Endothelial cell of umbilical vein (primary cell): ENCODE measurements around the gene UQCC2. TPM values are rescaled to one million over a fixed set of nuclear protein-coding genes. Genes with fewer than 3 reads are reported as not detected.

Experiments
- BruUV-seq: library from RNA; stranded (reverse); fragments of 400-500 nt; replicated peaks from 2 replicates; lab custom pipeline; 2021; lab: Mats Ljungman, UMichigan
- CTCF ChIA-PET: fragments of 300-600, 350-600 bp; sonication (Branson Sonifier 250); formaldehyde crosslinking; loops from one replicate; lab custom pipeline; 2021; ENCODE audit warnings: antibody characterized with exemption, inconsistent platforms; lab: Charles Lee
- POLR2A ChIA-PET: fragments of 300-600, 350-600 bp; sonication (Branson Sonifier 250); formaldehyde crosslinking; loops from one replicate; lab custom pipeline; 2021; ENCODE audit warnings: antibody characterized with exemption, inconsistent platforms; lab: Charles Lee
- DNase-seq: peaks from one replicate; pipeline ENCODE4 v3.0.0-alpha.2; 2011; ENCODE audit warnings: low read depth, low spot score
- FAIRE-seq: peaks from 2 replicates; lab custom pipeline; 2011; peaks lifted over from hg19 to GRCh38; lab: Jason Lieb, UNC
- H2AFZ ChIP-seq: 2 replicates; pipeline ENCODE4 v1.6.0; 2012; ENCODE audit warnings: low read depth, low read length, control low read depth, inconsistent platforms
- H3K27ac ChIP-seq: 2 replicates; pipeline ENCODE4 v1.5.1; 2011; ENCODE audit warnings: low read depth, mild to moderate bottlenecking, control low read depth, low read length, moderate library complexity; ENCODE audit not compliant: insufficient read depth
- H3K27me3 ChIP-seq, 2 experiments: 2 replicates each; pipeline versions ENCODE4 v1.6.0 to v1.6.1; 2011; ENCODE audit warnings: low read length in 2 of 2, mixed read lengths in 1 of 2; ENCODE audit not compliant: control insufficient read depth in 2 of 2, insufficient read depth in 2 of 2
- H3K36me3 ChIP-seq, 2 experiments: 2 replicates in 1 of 2; 3 replicates in 1 of 2; pipeline ENCODE4 v1.5.1; 2011; ENCODE audit warnings: low read length in 2 of 2, mild to moderate bottlenecking in 1 of 2, moderate library complexity in 1 of 2; ENCODE audit not compliant: control insufficient read depth in 2 of 2, insufficient read depth in 2 of 2; ENCODE audit errors: extremely low read depth in 1 of 2
- H3K4me1 ChIP-seq: 3 replicates; pipeline ENCODE4 v1.5.1; 2011; ENCODE audit warnings: mild to moderate bottlenecking, low read length; ENCODE audit not compliant: control insufficient read depth, insufficient read depth; ENCODE audit errors: extremely low read depth
- H3K4me2 ChIP-seq: 2 replicates; pipeline ENCODE4 v1.6.1; 2011; ENCODE audit warnings: low read length, control low read depth, mixed read lengths; ENCODE audit not compliant: insufficient read depth
- H3K4me3 ChIP-seq, 3 experiments: fragments of 200-600 bp in 1 of 3; sonication (generic), shearing (Covaris generic) in 1 of 3; replicated peaks in 1 of 3; 2 replicates each; pipeline ENCODE4 v1.5.1; 2011 to 2016; ENCODE audit warnings: control low read depth in 3 of 3, low read length in 3 of 3, mild to moderate bottlenecking in 2 of 3, inconsistent platforms in 1 of 3, low read depth in 1 of 3, moderate library complexity in 1 of 3; ENCODE audit not compliant: insufficient read depth in 1 of 3
- H3K79me2 ChIP-seq: 2 replicates; pipeline ENCODE4 v1.6.0; 2012; ENCODE audit warnings: low read length, inconsistent platforms; ENCODE audit not compliant: control insufficient read depth, insufficient read depth
- H3K9ac ChIP-seq: replicated peaks from 2 replicates; pipeline ENCODE3; 2011; ENCODE audit warnings: low read length, control low read depth; ENCODE audit not compliant: insufficient read depth; ENCODE audit errors: extremely low read depth
- H3K9me1 ChIP-seq: replicated peaks from 3 replicates; pipeline ENCODE4 v1.6.0; 2011; ENCODE audit warnings: mild to moderate bottlenecking, low read length; ENCODE audit not compliant: control insufficient read depth, insufficient read depth; ENCODE audit errors: extremely low read depth
- H3K9me3 ChIP-seq: replicated peaks from 2 replicates; pipeline ENCODE4 v1.5.1; 2012; ENCODE audit warnings: low read length, inconsistent platforms; ENCODE audit not compliant: control insufficient read depth, insufficient read depth
- H4K20me1 ChIP-seq: replicated peaks from 2 replicates; pipeline ENCODE3; 2011; ENCODE audit warnings: mild to moderate bottlenecking, low read length; ENCODE audit not compliant: control insufficient read depth, insufficient read depth; ENCODE audit errors: extremely low read depth
- CTCF ChIP-seq, 2 donors: IDR thresholded peaks; 1 replicate in 1 of 2; 2 replicates in 1 of 2; pipeline ENCODE4 v1.5.1; 2011; ENCODE audit warnings: low read length in 2 of 2, mild to moderate bottlenecking in 2 of 2, moderate library complexity in 2 of 2, control low read depth in 1 of 2, inconsistent platforms in 1 of 2, low read depth in 1 of 2; ENCODE audit not compliant: insufficient read depth in 1 of 2; ENCODE audit errors: extremely low read depth in 1 of 2
- EZH2 ChIP-seq: IDR thresholded peaks from 2 replicates; pipeline ENCODE4 v1.6.1; 2012; ENCODE audit warnings: borderline replicate concordance, low read depth, mild to moderate bottlenecking, moderate library complexity, low read length, inconsistent platforms; ENCODE audit not compliant: severe bottlenecking
- FOS ChIP-seq: IDR thresholded peaks from 2 replicates; pipeline ENCODE4 v1.6.1; 2011; ENCODE audit warnings: mild to moderate bottlenecking, low read length, moderate library complexity, borderline replicate concordance; ENCODE audit not compliant: insufficient read depth
- GATA2 ChIP-seq: IDR thresholded peaks from 2 replicates; pipeline ENCODE4 v1.7.0; 2011; ENCODE audit warnings: low read depth, mild to moderate bottlenecking, moderate library complexity, mixed read lengths, low read length; ENCODE audit not compliant: insufficient read length, insufficient read depth
- JUN ChIP-seq: IDR thresholded peaks from 2 replicates; pipeline ENCODE4 v1.6.1; 2011; ENCODE audit warnings: borderline replicate concordance, low read depth; ENCODE audit not compliant: insufficient read length, insufficient read depth
- MYC ChIP-seq: IDR thresholded peaks from one replicate; pipeline ENCODE4 v1.6.1; 2011; ENCODE audit warnings: mild to moderate bottlenecking, low read depth, low read length
- POLR2A ChIP-seq: IDR thresholded peaks from 2 replicates; pipeline ENCODE4 v1.6.1; 2012; ENCODE audit warnings: low read depth, mild to moderate bottlenecking, control low read depth, low read length
- POLR2AphosphoS5 ChIP-seq: IDR thresholded peaks from 2 replicates; pipeline ENCODE4 v1.6.1; 2012; ENCODE audit warnings: low read depth, mild to moderate bottlenecking, control low read depth, low read length, moderate library complexity; ENCODE audit not compliant: insufficient read depth
- dilution Hi-C: fragments of 300-500 bp; cut with MboI; formaldehyde crosslinking; loops from one replicate; pipeline ENCODE4 v1.15.0; 2019; ENCODE audit warnings: low sequenced_read_pairs; ENCODE audit not compliant: extremely low pct_ligation_motif_present
- intact Hi-C: fragments of 100-400 bp; cut with micrococcal nuclease; formaldehyde crosslinking; loops from one replicate; pipeline ENCODE4 v1.10.0; 2022
- polyA plus RNA-seq, 4 experiments: library from polyadenylated mRNA; depleted of rRNA in 3 of 4; stranded (reverse) in 3 of 4; unstranded in 1 of 4; fragments of >200 nt; gene quantifications; 2 replicates each; pipeline versions ENCODE4 v1.2.1 to v1.2.3, GENCODE V29; 2011 to 2012; ENCODE audit warnings: missing spikeins in 1 of 4
- total RNA-seq: library from RNA; stranded (reverse); gene quantifications from 2 replicates; pipeline ENCODE4 v1.2.3, GENCODE V29; 2021
- TF ChIP-seq, protein P1 (sequence below): IDR thresholded peaks from 2 replicates; pipeline ENCODE4 v1.6.1; 2011; ENCODE audit not compliant: insufficient read depth, insufficient read length

Gene UQCC2
- total and polyA plus RNA-seq, 2 donors (not counting 3 experiments of a cell fraction or from before 2014, with no cell fraction given): 46.3 to 95.3 TPM

GRCh38 chr6:33728438-33728837 lies 16.9 kb upstream of the UQCC2 start:
- CTCF ChIA-PET: interaction anchor here (1.0 kb wide), 1 partner anchor 17 kb away, joined by 3 read pairs; the partner anchor contains the start of gene UQCC2
- DNase-seq: no peak
- H3K27me3 ChIP-seq: peaks cover 5% of the 10 kb centered on the region in 2 experiments
- dilution Hi-C loops (no loop called here), intact Hi-C loops (no loop called here)
- H2AFZ ChIP-seq: no peak overlapping the region
- H4K20me1 ChIP-seq: no peaks in the 10 kb centered on the region
- TF ChIP-seq FOS (no peak), MYC (no peak), POLR2AphosphoS5 (no peak), CTCF (IDR thresholded peaks at IDR 0.05; ENCODE audit: extremely low read depth in 1 of 2, insufficient read depth in 1 of 2, low read depth in 1 of 2, low read length in 2 of 2) (no peak), GATA2 (no peak), JUN (no peak), POLR2A (no peak), EZH2 (no peak)
- TF ChIP-seq, protein P1, sequence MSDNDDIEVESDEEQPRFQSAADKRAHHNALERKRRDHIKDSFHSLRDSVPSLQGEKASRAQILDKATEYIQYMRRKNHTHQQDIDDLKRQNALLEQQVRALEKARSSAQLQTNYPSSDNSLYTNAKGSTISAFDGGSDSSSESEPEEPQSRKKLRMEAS: no peak
- H3K9me1 ChIP-seq: no peaks in the 10 kb centered on the region
- no peak overlapping the region for H3K4me3 ChIP-seq
- no peak overlapping the region for H3K4me2 ChIP-seq
- no peaks in the 10 kb centered on the region for H3K36me3 ChIP-seq
- FAIRE-seq: no peak
- no peak overlapping the region for H3K9ac ChIP-seq
- no peak overlapping the region for H3K27ac ChIP-seq
- BruUV-seq: no TSS peak
- POLR2A ChIA-PET: no interaction called here
- H3K79me2 ChIP-seq: no peaks in the 10 kb centered on the region
- H3K4me1 ChIP-seq: no peaks in the 10 kb centered on the region
- H3K9me3 ChIP-seq: no peaks in the 10 kb centered on the region
